Upper lobe of left lung (tissue), 6 donors: ENCODE data around the gene SRSF8. TPM values are rescaled to one million over a fixed set of nuclear protein-coding genes. Genes with fewer than 3 reads are reported as not detected.

Experiments used
- ATAC-seq, 2 donors: fragments of 200-7000 bp; cut with Tn5 transposase; one replicate each; pipeline ENCODE4 v1.9.1; 2022; ENCODE audit warnings: mild to moderate bottlenecking in 2 of 2, moderate library complexity in 2 of 2; ENCODE audit not compliant: low FRiP score in 2 of 2
- DNase-seq, 2 donors: peaks; one replicate each; pipeline ENCODE4 v3.0.0-alpha.2; 2019 to 2020
- H3K27ac ChIP-seq, 4 donors: fragments of 200-600 bp; sonication (generic); one replicate each; pipeline ENCODE4 v1.5.1; 2016 to 2019
- H3K27me3 ChIP-seq, 4 donors: fragments of 200-600 bp; sonication (generic); one replicate each; pipeline ENCODE4 v1.5.1; 2017 to 2019
- H3K36me3 ChIP-seq, 4 donors: fragments of 200-600 bp; sonication (generic); one replicate each; pipeline ENCODE4 v1.5.1; 2016 to 2019
- H3K4me1 ChIP-seq, 4 donors: fragments of 200-600 bp; sonication (generic); one replicate each; pipeline ENCODE4 v1.5.1; 2018 to 2019
- H3K4me3 ChIP-seq, 4 donors: fragments of 200-600 bp; sonication (generic); one replicate each; pipeline ENCODE4 v1.5.1; 2017 to 2019; ENCODE audit warnings: mild to moderate bottlenecking in 2 of 4, moderate library complexity in 1 of 4
- H3K9me3 ChIP-seq, 4 donors: fragments of 200-600 bp; sonication (generic); one replicate each; pipeline ENCODE4 v1.5.1; 2018 to 2019
- EP300 ChIP-seq, 4 donors: sonication (generic); formaldehyde crosslinking; IDR thresholded peaks; one replicate each; pipeline ENCODE4 v1.5.1; 2017; ENCODE audit warnings: antibody characterized with exemption in 4 of 4, control low read depth in 2 of 4
- POLR2A ChIP-seq, 4 donors: fragments of 450-650 bp; IDR thresholded peaks; one replicate each; pipeline ENCODE4 v1.5.1; 2016 to 2017; ENCODE audit warnings: antibody characterized with exemption in 4 of 4, mild to moderate bottlenecking in 2 of 4
- POLR2AphosphoS5 ChIP-seq, 2 donors: sonication (generic); formaldehyde crosslinking; IDR thresholded peaks; one replicate each; pipeline ENCODE4 v1.5.1; 2017; ENCODE audit warnings: antibody characterized with exemption in 2 of 2
- WGBS, 2 donors: methylation state at CpG; one replicate each; pipeline ENCODE4 v1.1.5; 2017 to 2018; 5-methylcytosine and 5-hydroxymethylcytosine counted together
- total RNA-seq, 6 donors: library from RNA; depleted of rRNA in 4 of 6; stranded (reverse); fragments of >200 nt in 4 of 6; gene quantifications; one replicate each; pipeline versions ENCODE4 v1.1.0 to v1.2.1, GENCODE V29; 2016 to 2021
- TF ChIP-seq, protein P1 (sequence below), 6 experiments: fragments of 450-650 bp in 4 of 6; fragments of 200-600 bp in 2 of 6; sonication (generic) in 2 of 6; IDR thresholded peaks; one replicate each; pipeline ENCODE4 v1.5.1; 2016 to 2019; ENCODE audit warnings: antibody characterized with exemption in 6 of 6
- donor health status: DM: no; HTN: no; CAD: no; lungs with moderate emphysema.
- donor health status: DM: no; HTN: yes; CAD: no; lungs with severe emphysema.

The SRSF8 gene
- total RNA-seq, 6 donors from 2014 or later: 16.8 to 42.9 (median 35.7) TPM

DNA sequence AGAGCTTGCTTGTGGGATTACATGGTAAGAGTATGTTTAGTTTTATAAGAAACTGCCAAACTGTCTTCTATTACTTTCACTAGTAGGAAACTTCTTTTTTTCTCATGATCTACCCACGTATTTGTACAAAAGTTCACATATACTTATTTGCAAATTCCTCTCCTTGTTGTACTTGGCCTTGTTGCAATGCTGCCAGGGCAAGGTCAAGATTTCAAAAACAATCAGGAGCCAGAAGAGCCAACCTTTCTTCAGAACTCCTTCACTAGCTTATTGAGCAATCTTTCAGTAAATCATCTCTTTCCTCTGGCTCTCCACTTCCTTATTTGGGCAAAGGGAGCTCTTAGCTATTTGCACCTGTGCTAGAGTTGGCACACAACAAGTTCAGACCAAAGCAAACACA is 9.7 kb downstream of the SRSF8 start:
- ATAC-seq: peak; percentile 45 to 69
- Histone ChIP-seq H3K27ac (peak overlapping the region in 3 of 4 donors; percentile 65 to 71 (median 68)), H3K4me1 (peaks cover 36 to 48% (median 36%) of the 10 kb centered on the region in 4 donors), H3K9me3 (no peaks in the 10 kb centered on the region), H3K36me3 (no peaks in the 10 kb centered on the region), H3K27me3 (no peaks in the 10 kb centered on the region), H3K4me3 (no peak overlapping the region)
- peak in 1 of 2 donors; percentile 62 for DNase-seq
- peak in 1 of 4 donors; percentile 81 for TF ChIP-seq EP300 (IDR thresholded peaks at IDR 0.05)
- TF ChIP-seq, protein P1, sequence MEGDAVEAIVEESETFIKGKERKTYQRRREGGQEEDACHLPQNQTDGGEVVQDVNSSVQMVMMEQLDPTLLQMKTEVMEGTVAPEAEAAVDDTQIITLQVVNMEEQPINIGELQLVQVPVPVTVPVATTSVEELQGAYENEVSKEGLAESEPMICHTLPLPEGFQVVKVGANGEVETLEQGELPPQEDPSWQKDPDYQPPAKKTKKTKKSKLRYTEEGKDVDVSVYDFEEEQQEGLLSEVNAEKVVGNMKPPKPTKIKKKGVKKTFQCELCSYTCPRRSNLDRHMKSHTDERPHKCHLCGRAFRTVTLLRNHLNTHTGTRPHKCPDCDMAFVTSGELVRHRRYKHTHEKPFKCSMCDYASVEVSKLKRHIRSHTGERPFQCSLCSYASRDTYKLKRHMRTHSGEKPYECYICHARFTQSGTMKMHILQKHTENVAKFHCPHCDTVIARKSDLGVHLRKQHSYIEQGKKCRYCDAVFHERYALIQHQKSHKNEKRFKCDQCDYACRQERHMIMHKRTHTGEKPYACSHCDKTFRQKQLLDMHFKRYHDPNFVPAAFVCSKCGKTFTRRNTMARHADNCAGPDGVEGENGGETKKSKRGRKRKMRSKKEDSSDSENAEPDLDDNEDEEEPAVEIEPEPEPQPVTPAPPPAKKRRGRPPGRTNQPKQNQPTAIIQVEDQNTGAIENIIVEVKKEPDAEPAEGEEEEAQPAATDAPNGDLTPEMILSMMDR (IDR thresholded peaks at IDR 0.05): no peak
- WGBS, 2 donors: 10 to 20% methylated on average over 1 of the region's 1 CpG

DNA sequence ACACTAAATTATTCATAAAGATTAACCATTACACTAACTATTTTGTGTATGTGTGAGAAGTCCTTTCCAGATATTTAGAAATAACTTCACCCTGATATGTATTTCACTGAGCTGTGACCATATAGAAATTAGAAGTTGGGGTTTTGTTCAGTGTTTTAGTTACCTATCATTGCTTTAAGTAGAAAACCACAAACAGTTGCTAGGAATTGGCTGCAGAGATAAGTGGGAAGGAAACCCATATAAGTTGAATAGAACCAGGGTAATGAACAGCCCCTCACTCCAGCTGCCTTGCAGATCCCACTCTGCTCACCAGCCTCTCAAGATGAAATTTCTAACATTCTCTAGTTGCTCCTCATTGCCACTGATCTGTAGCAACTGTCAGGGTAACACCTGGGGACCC is 10.3 kb downstream of the SRSF8 start:
- no peak for ATAC-seq
- no peak for DNase-seq
- H3K36me3 ChIP-seq: no peaks in the 10 kb centered on the region
- H3K27me3 ChIP-seq: no peaks in the 10 kb centered on the region
- no peak overlapping the region for H3K4me3 ChIP-seq
- TF ChIP-seq POLR2A (IDR thresholded peaks at IDR 0.05) (no peak), POLR2AphosphoS5 (IDR thresholded peaks at IDR 0.05) (no peak), EP300 (IDR thresholded peaks at IDR 0.05) (no peak)
- TF ChIP-seq, protein P1 (IDR thresholded peaks at IDR 0.05): no peak
- H3K4me1 ChIP-seq: peaks cover 36 to 50% (median 42%) of the 10 kb centered on the region in 4 donors
- peak overlapping the region in 2 of 4 donors; percentile 56 to 68 for H3K27ac ChIP-seq
- H3K9me3 ChIP-seq: no peaks in the 10 kb centered on the region

DNA sequence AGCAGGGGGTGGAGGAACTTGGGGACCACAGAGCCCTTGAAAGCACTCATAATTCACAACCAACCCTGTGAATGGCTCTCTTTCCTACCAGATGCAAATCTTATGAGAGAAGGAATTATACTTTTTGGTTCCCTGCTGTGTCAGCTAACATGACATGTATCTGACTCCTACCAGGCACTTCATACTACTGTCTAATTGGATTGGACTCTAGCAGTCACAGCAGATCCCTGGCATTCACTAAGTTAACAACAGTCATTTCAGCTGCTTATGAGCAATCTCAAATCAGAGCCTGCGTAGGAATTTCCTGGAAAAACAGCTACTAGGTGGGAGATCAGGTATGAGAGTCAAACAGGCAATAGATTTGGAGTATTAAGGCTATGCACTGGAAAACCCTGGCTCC is 11.8 kb downstream of the SRSF8 start:
- WGBS, 2 donors: 69 to 71% methylated on average over 1 of the region's 1 CpG
- Histone ChIP-seq H3K27me3 (no peaks in the 10 kb centered on the region), H3K36me3 (no peaks in the 10 kb centered on the region), H3K9me3 (no peaks in the 10 kb centered on the region), H3K27ac (peak overlapping the region in 2 of 4 donors; percentile 27 to 68), H3K4me3 (no peak overlapping the region), H3K4me1 (peaks cover 36 to 50% (median 42%) of the 10 kb centered on the region in 4 donors)
- TF ChIP-seq POLR2AphosphoS5 (IDR thresholded peaks at IDR 0.05): no peak
- TF ChIP-seq POLR2A (IDR thresholded peaks at IDR 0.05): no peak
- TF ChIP-seq, protein P1 (IDR thresholded peaks at IDR 0.05): no peak
- TF ChIP-seq EP300 (IDR thresholded peaks at IDR 0.05): no peak
- ATAC-seq (no peak), DNase-seq (no peak)

DNA sequence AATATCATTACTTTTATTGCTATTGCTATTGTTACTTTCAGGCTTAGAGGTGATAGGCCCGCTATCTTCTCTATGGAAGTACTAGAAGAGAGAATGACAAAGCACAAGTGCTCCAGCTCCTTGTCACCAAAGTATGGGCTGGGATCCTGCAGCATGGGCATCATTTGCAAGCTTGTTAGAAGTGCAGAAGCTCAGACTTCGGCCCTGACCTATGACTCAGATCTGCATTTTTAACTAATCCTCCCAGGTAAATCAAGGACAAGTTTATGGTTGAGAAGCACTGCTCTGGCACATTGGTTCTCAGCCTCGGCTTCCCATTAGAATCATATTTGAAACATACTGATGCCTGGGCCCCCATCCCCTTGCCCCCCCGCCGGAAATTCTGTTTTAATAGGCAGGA is 14.3 kb downstream of the SRSF8 start:
- 65% methylated on average over 5 of the region's 5 CpGs for WGBS, 2 donors
- Histone ChIP-seq H3K27me3 (no peaks in the 10 kb centered on the region), H3K36me3 (no peaks in the 10 kb centered on the region), H3K4me3 (no peak overlapping the region), H3K27ac (peak overlapping the region in 3 of 4 donors; percentile 42 to 78 (median 50)), H3K9me3 (no peaks in the 10 kb centered on the region), H3K4me1 (peaks cover 16 to 30% (median 23%) of the 10 kb centered on the region in 4 donors)
- DNase-seq (no peak), ATAC-seq (no peak)
- TF ChIP-seq POLR2AphosphoS5 (IDR thresholded peaks at IDR 0.05) (no peak), POLR2A (IDR thresholded peaks at IDR 0.05) (no peak), EP300 (IDR thresholded peaks at IDR 0.05) (no peak)
- TF ChIP-seq, protein P1 (IDR thresholded peaks at IDR 0.05): no peak

DNA sequence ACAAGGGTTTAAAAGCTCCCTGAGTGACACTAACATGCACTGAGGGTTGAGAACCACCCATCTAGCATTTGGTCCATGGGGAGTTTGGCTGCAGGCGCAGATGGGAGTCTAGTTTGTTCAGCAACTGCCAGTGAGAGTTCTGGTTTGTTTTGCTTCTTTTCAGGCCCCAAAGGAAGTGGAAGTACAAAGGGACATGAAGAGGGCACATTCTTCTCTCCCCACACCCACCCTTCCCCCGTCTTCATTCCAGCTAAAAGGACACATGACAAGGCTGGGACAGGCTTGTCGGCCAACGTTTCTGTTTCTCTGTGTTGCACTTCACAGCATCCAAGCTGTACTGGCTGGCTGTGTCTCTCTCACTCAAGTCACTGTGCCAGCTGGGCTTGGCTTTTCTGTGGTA is 14.7 kb downstream of the SRSF8 start:
- H3K4me1 ChIP-seq: peaks cover 12 to 28% (median 19%) of the 10 kb centered on the region in 4 donors
- peak in 1 of 2 donors; percentile 50 for ATAC-seq
- WGBS, 2 donors: 23 to 42% methylated on average over 3 to 4 of the region's 4 CpGs
- peak overlapping the region in 3 of 4 donors; percentile 42 to 78 (median 50) for H3K27ac ChIP-seq
- no peak overlapping the region for H3K4me3 ChIP-seq
- TF ChIP-seq EP300 (IDR thresholded peaks at IDR 0.05) (peak in 1 of 4 donors; percentile 12), POLR2AphosphoS5 (IDR thresholded peaks at IDR 0.05) (peak in 1 of 2 donors; percentile 36)
- TF ChIP-seq, protein P1 (IDR thresholded peaks at IDR 0.05): no peak
- DNase-seq: peak in 1 of 2 donors; percentile 40
- H3K9me3 ChIP-seq: no peaks in the 10 kb centered on the region
- H3K36me3 ChIP-seq: no peaks in the 10 kb centered on the region
- no peaks in the 10 kb centered on the region for H3K27me3 ChIP-seq
